GM18870 (cell line): Measurements from ENCODE around the gene MBD3L4.
"Not testable (repeated sequence)": the region's sequence is repeated elsewhere in the genome, so short reads cannot be mapped to it uniquely, and the experiment has no call there.

ENCODE experiments used
- ATAC-seq: cut with Tn5 transposase; IDR thresholded peaks from one replicate; pipeline ENCODE4 v1.9.1; 2021; ENCODE audit warnings: moderate library complexity; ENCODE audit not compliant: unreplicated experiment

The MBD3L4 gene

GRCh38 chr19:7051421-7051820 is 11.4 kb upstream of the MBD3L4 start:
- not testable (repeated sequence) for ATAC-seq

GRCh38 chr19:7049021-7049420 is 9.0 kb upstream of the MBD3L4 start, which contains the start of gene MBD3L2:
TSS of gene MBD3L2 (plus strand) at chr19:7049321. CDS start at chr19:7049374, 53 bp downstream.
- ATAC-seq: not testable (repeated sequence)

GRCh38 chr19:7041563-7041962 is 1.6 kb upstream of the MBD3L4 start:
- ATAC-seq: not testable (repeated sequence)

- ATAC-seq: not testable (repeated sequence)
Measured at GRCh38 chr19:7030278-7030677, 9.7 kb downstream of the MBD3L4 start, which contains the start of gene MBD3L5. TSS of gene MBD3L5 (plus strand) at chr19:7030578. CDS start at chr19:7030612, 34 bp downstream.

- not testable (repeated sequence) for ATAC-seq
Measured at GRCh38 chr19:7028790-7029189, 11.2 kb downstream of the MBD3L4 start.

- not testable (repeated sequence) for ATAC-seq
Measured at GRCh38 chr19:7021331-7021730, 18.6 kb downstream of the MBD3L4 start, which contains the start of gene MBD3L2B. TSS of gene MBD3L2B (minus strand) at chr19:7021431. CDS start at chr19:7021397, 34 bp downstream.

- no peak for ATAC-seq
Measured at GRCh38 chr19:7018828-7019227, 21.2 kb downstream of the MBD3L4 start.

- ATAC-seq: no peak
Measured at GRCh38 chr19:7013678-7014077, 26.3 kb downstream of the MBD3L4 start.

GRCh38 chr19:7010722-7011593 is 29.0 kb downstream of the MBD3L4 start:
- ATAC-seq: no peak

GRCh38 chr19:7007859-7008258 is 32.1 kb downstream of the MBD3L4 start:
- ATAC-seq: no peak

- no peak for ATAC-seq
Measured at GRCh38 chr19:7006135-7006704, 33.8 kb downstream of the MBD3L4 start.

- no peak for ATAC-seq
Measured at GRCh38 chr19:7004313-7004931, 35.6 kb downstream of the MBD3L4 start.

- ATAC-seq: no peak
Measured at GRCh38 chr19:7000816-7001215, 39.2 kb downstream of the MBD3L4 start.

GRCh38 chr19:7000333-7000732 is 39.6 kb downstream of the MBD3L4 start:
- no peak for ATAC-seq

- no peak for ATAC-seq
Measured at GRCh38 chr19:6999933-7000332, 40.0 kb downstream of the MBD3L4 start.

GRCh38 chr19:6997679-6998445 is 42.1 kb downstream of the MBD3L4 start:
- ATAC-seq: no peak

GRCh38 chr19:6996810-6997209 is 43.2 kb downstream of the MBD3L4 start:
- no peak for ATAC-seq

- ATAC-seq: no peak
Measured at GRCh38 chr19:6995054-6995453, 44.9 kb downstream of the MBD3L4 start.

GRCh38 chr19:6988257-6988656 is 51.7 kb downstream of the MBD3L4 start:
- no peak for ATAC-seq

- no peak for ATAC-seq
Measured at GRCh38 chr19:6987850-6988249, 52.1 kb downstream of the MBD3L4 start.
